Lung microvascular endothelial cell (primary cell): ENCODE measurements around the gene C1RL. TPM values are rescaled to one million over a fixed set of nuclear protein-coding genes. Genes with fewer than 3 reads are reported as not detected.

Source experiments
- DNase-seq, 2 donors: peaks; one replicate each; pipeline versions ENCODE4 v3.0.0 to v3.0.0-alpha.2; 2010; ENCODE audit warnings: low read depth in 2 of 2
- total RNA-seq: library from RNA; depleted of rRNA; stranded (reverse); fragments of >200 nt; gene quantifications from 2 replicates; pipeline ENCODE4 v1.2.1, GENCODE V29; 2014

Gene C1RL
- total RNA-seq, 1 donor from 2014 or later = 13.7 TPM

GRCh38 chr12:7136676-7137075 lies 27.7 kb upstream of the C1RL start:
- no peak for DNase-seq

- no peak for DNase-seq
These were observed 27.1 kb upstream of the C1RL start for GRCh38 chr12:7136071-7136470.

- no peak for DNase-seq
These were observed 25.6 kb upstream of the C1RL start for GRCh38 chr12:7134396-7135166.

GRCh38 chr12:7131502-7131866 lies 22.5 kb upstream of the C1RL start:
- no peak for DNase-seq

- peak; percentile 38 to 64 for DNase-seq
These were observed 21.9 kb upstream of the C1RL start for GRCh38 chr12:7130701-7131501.

- DNase-seq = peak; percentile 80 to 91
These were observed 21.1 kb upstream of the C1RL start, which contains the start of gene CLSTN3 for GRCh38 chr12:7129872-7130691. Gene CLSTN3, plus strand, starts transcription at chr12:7130371. Its CDS starts 278 bp downstream, at chr12:7130649.

- DNase-seq = no peak
These were observed 20.4 kb upstream of the C1RL start for GRCh38 chr12:7129287-7129871.

GRCh38 chr12:7128681-7129286 lies 19.8 kb upstream of the C1RL start, which contains the start of gene RBP5:
Gene RBP5, minus strand, starts transcription at chr12:7128889. Its CDS starts 114 bp downstream, at chr12:7128775.
- no peak for DNase-seq

GRCh38 chr12:7127916-7128626 lies 19.1 kb upstream of the C1RL start:
- DNase-seq = no peak

- no peak for DNase-seq
These were observed 16.7 kb upstream of the C1RL start for GRCh38 chr12:7125632-7126227.

GRCh38 chr12:7123806-7124522 lies 14.9 kb upstream of the C1RL start:
- peak; percentile 55 to 84 for DNase-seq

- peak in 1 of 2 donors; percentile 42 for DNase-seq
These were observed 14.1 kb upstream of the C1RL start for GRCh38 chr12:7122811-7123769.

GRCh38 chr12:7121324-7121723 lies 12.3 kb upstream of the C1RL start:
- DNase-seq = no peak

GRCh38 chr12:7120166-7120565 lies 11.2 kb upstream of the C1RL start:
- DNase-seq = no peak

GRCh38 chr12:7118881-7119280 lies 9.9 kb upstream of the C1RL start:
- no peak for DNase-seq

- DNase-seq = no peak
These were observed 8.7 kb upstream of the C1RL start for GRCh38 chr12:7117670-7118069.

GRCh38 chr12:7116916-7117315 lies 7.9 kb upstream of the C1RL start:
- DNase-seq = no peak

- DNase-seq = no peak
These were observed 7.2 kb upstream of the C1RL start for GRCh38 chr12:7116196-7116595.
